Neural cell (in vitro differentiated cells): Measurements from ENCODE around the gene GPSM1.

Experiments
- CTCF ChIP-seq: fragments of 450-650 bp; IDR thresholded peaks from 2 replicates; pipeline ENCODE4 v1.5.1; 2014; ENCODE audit warnings: antibody characterized with exemption, mild to moderate bottlenecking, moderate library complexity; ENCODE audit not compliant: poor library complexity, severe bottlenecking
- RAD21 ChIP-seq: fragments of 450-650 bp; conservative IDR thresholded peaks from 2 replicates; pipeline ENCODE4 v1.6.1; 2014; ENCODE audit warnings: antibody characterized with exemption, mild to moderate bottlenecking, moderate library complexity

GRCh38 chr9:136393531-136393930 is 66.2 kb downstream of the GPSM1 start:
- TF ChIP-seq CTCF (no peak), RAD21 (no peak)
